ENCODE measurements around the gene ATL1. TPM values are rescaled to one million over a fixed set of nuclear protein-coding genes. Genes with fewer than 3 reads are reported as not detected.

Gene ATL1
- total and polyA plus RNA-seq, 2 of the 8 experiments (the other 6 are each of a cell fraction or from before 2014, with no cell fraction given), result 4.0 to 5.9 TPM

DNA sequence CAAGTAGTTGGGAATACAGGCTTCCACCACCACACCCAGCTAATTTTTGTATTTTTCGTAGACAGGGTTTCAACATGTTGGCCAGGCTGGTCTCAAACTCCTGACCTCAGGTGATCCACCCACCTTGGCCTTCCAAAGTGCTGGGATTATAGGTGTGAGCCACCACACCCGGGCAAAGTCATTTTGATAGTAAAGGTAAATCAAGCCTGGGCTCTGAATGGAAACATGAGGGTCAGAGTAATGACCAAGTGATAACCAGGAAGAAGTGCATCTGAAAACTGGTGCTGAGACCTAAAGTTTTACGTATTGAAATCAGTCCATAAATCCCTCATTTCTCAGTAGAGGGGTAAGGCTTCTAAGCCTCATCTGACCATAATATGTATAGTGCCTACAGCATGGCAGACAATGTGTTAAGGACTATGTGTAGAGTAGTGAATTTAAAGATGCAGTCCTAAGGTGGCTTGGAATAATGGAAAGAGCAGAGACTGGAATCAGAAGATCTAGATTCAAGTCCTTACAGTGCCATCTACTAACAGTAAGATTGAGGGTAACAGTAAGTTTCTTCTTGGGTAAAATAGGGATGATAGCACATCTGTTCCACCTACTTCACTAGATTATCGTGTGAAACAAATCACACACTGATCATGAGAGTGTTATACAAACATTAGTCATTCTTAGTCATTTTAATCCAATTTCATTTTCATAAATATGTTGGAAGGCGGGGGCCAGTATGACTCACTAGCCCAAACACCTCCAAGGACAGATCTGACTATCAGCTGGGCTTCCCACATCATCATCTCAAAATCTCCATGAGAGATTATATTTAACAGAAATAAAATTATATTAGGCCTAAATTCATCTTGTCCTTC, 38.8 kb upstream of the ATL1 start (continued):
- TF ChIP-seq, protein P1, sequence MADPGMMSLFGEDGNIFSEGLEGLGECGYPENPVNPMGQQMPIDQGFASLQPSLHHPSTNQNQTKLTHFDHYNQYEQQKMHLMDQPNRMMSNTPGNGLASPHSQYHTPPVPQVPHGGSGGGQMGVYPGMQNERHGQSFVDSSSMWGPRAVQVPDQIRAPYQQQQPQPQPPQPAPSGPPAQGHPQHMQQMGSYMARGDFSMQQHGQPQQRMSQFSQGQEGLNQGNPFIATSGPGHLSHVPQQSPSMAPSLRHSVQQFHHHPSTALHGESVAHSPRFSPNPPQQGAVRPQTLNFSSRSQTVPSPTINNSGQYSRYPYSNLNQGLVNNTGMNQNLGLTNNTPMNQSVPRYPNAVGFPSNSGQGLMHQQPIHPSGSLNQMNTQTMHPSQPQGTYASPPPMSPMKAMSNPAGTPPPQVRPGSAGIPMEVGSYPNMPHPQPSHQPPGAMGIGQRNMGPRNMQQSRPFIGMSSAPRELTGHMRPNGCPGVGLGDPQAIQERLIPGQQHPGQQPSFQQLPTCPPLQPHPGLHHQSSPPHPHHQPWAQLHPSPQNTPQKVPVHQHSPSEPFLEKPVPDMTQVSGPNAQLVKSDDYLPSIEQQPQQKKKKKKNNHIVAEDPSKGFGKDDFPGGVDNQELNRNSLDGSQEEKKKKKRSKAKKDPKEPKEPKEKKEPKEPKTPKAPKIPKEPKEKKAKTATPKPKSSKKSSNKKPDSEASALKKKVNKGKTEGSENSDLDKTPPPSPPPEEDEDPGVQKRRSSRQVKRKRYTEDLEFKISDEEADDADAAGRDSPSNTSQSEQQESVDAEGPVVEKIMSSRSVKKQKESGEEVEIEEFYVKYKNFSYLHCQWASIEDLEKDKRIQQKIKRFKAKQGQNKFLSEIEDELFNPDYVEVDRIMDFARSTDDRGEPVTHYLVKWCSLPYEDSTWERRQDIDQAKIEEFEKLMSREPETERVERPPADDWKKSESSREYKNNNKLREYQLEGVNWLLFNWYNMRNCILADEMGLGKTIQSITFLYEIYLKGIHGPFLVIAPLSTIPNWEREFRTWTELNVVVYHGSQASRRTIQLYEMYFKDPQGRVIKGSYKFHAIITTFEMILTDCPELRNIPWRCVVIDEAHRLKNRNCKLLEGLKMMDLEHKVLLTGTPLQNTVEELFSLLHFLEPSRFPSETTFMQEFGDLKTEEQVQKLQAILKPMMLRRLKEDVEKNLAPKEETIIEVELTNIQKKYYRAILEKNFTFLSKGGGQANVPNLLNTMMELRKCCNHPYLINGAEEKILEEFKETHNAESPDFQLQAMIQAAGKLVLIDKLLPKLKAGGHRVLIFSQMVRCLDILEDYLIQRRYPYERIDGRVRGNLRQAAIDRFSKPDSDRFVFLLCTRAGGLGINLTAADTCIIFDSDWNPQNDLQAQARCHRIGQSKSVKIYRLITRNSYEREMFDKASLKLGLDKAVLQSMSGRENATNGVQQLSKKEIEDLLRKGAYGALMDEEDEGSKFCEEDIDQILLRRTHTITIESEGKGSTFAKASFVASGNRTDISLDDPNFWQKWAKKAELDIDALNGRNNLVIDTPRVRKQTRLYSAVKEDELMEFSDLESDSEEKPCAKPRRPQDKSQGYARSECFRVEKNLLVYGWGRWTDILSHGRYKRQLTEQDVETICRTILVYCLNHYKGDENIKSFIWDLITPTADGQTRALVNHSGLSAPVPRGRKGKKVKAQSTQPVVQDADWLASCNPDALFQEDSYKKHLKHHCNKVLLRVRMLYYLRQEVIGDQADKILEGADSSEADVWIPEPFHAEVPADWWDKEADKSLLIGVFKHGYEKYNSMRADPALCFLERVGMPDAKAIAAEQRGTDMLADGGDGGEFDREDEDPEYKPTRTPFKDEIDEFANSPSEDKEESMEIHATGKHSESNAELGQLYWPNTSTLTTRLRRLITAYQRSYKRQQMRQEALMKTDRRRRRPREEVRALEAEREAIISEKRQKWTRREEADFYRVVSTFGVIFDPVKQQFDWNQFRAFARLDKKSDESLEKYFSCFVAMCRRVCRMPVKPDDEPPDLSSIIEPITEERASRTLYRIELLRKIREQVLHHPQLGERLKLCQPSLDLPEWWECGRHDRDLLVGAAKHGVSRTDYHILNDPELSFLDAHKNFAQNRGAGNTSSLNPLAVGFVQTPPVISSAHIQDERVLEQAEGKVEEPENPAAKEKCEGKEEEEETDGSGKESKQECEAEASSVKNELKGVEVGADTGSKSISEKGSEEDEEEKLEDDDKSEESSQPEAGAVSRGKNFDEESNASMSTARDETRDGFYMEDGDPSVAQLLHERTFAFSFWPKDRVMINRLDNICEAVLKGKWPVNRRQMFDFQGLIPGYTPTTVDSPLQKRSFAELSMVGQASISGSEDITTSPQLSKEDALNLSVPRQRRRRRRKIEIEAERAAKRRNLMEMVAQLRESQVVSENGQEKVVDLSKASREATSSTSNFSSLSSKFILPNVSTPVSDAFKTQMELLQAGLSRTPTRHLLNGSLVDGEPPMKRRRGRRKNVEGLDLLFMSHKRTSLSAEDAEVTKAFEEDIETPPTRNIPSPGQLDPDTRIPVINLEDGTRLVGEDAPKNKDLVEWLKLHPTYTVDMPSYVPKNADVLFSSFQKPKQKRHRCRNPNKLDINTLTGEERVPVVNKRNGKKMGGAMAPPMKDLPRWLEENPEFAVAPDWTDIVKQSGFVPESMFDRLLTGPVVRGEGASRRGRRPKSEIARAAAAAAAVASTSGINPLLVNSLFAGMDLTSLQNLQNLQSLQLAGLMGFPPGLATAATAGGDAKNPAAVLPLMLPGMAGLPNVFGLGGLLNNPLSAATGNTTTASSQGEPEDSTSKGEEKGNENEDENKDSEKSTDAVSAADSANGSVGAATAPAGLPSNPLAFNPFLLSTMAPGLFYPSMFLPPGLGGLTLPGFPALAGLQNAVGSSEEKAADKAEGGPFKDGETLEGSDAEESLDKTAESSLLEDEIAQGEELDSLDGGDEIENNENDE (IDR thresholded peaks at IDR 0.05; ENCODE audit: insufficient replicate concordance, low read length), result no peak
- TF ChIP-seq EZH2 (IDR thresholded peaks at IDR 0.05; ENCODE audit: low read depth, low read length, severe bottlenecking), result no peak
- TF ChIP-seq SIX5 (IDR thresholded peaks at IDR 0.05; ENCODE audit: low read depth, low read length), result no peak
- no peak for TF ChIP-seq SIRT6 (IDR thresholded peaks at IDR 0.05; ENCODE audit: low read length)
- no peak for TF ChIP-seq HDAC6 (IDR thresholded peaks at IDR 0.05; ENCODE audit: low read depth, low read length)
- TF ChIP-seq, protein P2, sequence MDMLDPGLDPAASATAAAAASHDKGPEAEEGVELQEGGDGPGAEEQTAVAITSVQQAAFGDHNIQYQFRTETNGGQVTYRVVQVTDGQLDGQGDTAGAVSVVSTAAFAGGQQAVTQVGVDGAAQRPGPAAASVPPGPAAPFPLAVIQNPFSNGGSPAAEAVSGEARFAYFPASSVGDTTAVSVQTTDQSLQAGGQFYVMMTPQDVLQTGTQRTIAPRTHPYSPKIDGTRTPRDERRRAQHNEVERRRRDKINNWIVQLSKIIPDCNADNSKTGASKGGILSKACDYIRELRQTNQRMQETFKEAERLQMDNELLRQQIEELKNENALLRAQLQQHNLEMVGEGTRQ (IDR thresholded peaks at IDR 0.05; ENCODE audit: low read length), result no peak
- no peak for TF ChIP-seq CTBP2 (IDR thresholded peaks at IDR 0.05; ENCODE audit: borderline replicate concordance, insufficient read depth, insufficient read length, low read length)
- TF ChIP-seq NANOG (IDR thresholded peaks at IDR 0.05; ENCODE audit: insufficient read depth, low read depth, low read length, poor library complexity, severe bottlenecking), result no peak

Measured in H1 (cell line).